OCI-LY1 (cell line): Measurements from ENCODE around the gene CACNA2D3.

ENCODE experiments used
- CTCF ChIP-seq: fragments of 200-600 bp; sonication (generic), shearing (Covaris generic); IDR thresholded peaks from 2 replicates; pipeline ENCODE4 v1.5.1; 2017; ENCODE audit warnings: mild to moderate bottlenecking, antibody characterized with exemption, low read length, moderate library complexity, mixed read lengths
- EZH2 ChIP-seq: fragments of 200-600 bp; sonication (generic), shearing (Covaris generic); IDR thresholded peaks from 2 replicates; pipeline ENCODE4 v1.8.0; 2017; ENCODE audit warnings: borderline replicate concordance, mixed run types, mild to moderate bottlenecking, antibody characterized with exemption, low read length, moderate library complexity, mixed read lengths

GRCh38 chr3:54193093-54193492 is 70.7 kb downstream of the CACNA2D3 start:
- TF ChIP-seq CTCF (no peak), EZH2 (no peak)
